ENCODE data around the gene SH3TC1. TPM values are rescaled to one million over a fixed set of nuclear protein-coding genes. Genes with fewer than 3 reads are reported as not detected.

SH3TC1 gene
- total RNA-seq, 1 donor from 2014 or later: 1.2 TPM

DNA sequence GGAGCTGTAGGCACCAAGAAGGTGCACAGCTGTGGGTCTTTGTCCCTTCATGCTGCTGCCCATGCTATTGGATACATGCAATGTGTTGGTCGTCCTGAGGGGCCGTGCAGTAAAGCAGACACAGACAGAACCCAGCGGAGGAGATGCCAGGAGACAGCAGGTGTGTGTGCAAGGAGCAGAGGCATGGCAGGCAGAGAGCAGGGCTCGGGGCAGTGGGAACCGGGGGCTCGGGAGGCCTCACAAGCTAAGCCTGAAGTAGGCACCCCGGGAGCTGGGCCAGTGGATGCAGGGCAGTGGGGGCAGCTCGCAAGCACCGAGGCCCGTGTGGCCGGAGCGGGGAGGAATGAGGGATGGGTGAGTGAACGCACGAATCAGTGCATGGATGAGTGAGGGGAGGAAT is 83.7 kb downstream of the SH3TC1 start:
- peak; percentile 87 for DNase-seq (ENCODE audit: low spot score)
- Mint-ChIP-seq H3K4me3 (ENCODE audit: unreplicated experiment) (no peak overlapping the region), H3K27ac (ENCODE audit: unreplicated experiment) (no peak overlapping the region), H3K4me1 (ENCODE audit: low read depth) (peaks cover 16% of the 10 kb centered on the region), H3K27me3 (ENCODE audit: low read depth) (peaks cover 3% of the 10 kb centered on the region), H3K36me3 (ENCODE audit: low read depth) (no peaks in the 10 kb centered on the region), H3K9me3 (ENCODE audit: low read depth) (no peaks in the 10 kb centered on the region)
- no peak for TF ChIP-seq CTCF (IDR thresholded peaks at IDR 0.05)

DNA sequence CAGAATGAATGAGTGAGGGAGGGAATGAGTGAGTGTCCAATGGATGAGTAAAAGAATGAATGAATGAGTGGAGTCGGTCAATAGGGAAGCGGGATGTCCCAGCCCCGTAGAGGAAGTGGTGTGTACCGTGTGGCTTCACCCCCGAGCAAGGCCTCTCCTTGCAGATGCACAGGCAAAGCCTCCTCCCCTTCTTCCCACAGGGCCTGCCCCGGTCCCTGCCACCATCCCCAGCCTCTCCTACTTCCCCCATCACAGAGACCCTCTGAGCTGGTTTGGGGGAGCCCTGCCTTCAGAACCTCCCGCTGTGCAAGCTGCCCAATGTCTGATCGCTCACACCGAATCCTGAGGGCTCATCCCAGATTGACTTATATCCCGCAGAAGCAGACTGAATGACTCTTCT is 84.1 kb downstream of the SH3TC1 start:
- H3K27me3 Mint-ChIP-seq (ENCODE audit: low read depth): peaks cover 3% of the 10 kb centered on the region
- TF ChIP-seq CTCF (IDR thresholded peaks at IDR 0.05): no peak
- no peak overlapping the region for H3K27ac Mint-ChIP-seq (ENCODE audit: unreplicated experiment)
- H3K4me1 Mint-ChIP-seq (ENCODE audit: low read depth): peaks cover 12% of the 10 kb centered on the region
- H3K4me3 Mint-ChIP-seq (ENCODE audit: unreplicated experiment): no peak overlapping the region
- no peak for DNase-seq (ENCODE audit: low spot score)
- H3K9me3 Mint-ChIP-seq (ENCODE audit: low read depth): no peaks in the 10 kb centered on the region
- no peaks in the 10 kb centered on the region for H3K36me3 Mint-ChIP-seq (ENCODE audit: low read depth)

DNA sequence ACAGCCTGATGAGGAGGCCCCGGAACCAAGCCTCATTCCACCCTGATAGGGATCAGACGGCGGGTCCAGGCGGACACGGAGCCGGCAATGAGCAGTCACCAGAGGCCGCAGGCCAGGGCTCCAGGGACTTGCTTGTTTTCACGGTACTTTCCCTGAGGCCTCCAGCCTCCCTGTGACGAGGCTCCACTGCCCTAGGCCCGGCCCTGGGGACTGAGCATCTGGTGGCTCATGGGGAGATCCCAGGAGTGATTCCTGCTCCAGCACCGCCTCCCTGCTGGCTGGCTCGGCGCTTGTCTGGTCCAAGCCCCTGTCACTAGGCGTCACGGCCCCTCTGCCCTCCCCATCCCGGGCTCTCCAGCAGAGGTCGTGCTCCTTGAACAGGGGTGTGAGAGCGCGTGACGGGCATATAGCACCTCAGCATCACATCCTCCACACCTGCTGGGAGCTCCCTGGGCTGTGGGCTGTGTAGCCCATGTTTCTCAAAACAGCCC is 84.6 kb downstream of the SH3TC1 start:
- peaks cover 3% of the 10 kb centered on the region for H3K27me3 Mint-ChIP-seq (ENCODE audit: low read depth)
- no peak overlapping the region for H3K4me3 Mint-ChIP-seq (ENCODE audit: unreplicated experiment)
- H3K27ac Mint-ChIP-seq (ENCODE audit: unreplicated experiment): no peak overlapping the region

GRCh38 chr4:8284391-8284790 is 85.3 kb downstream of the SH3TC1 start:
- H3K9me3 Mint-ChIP-seq (ENCODE audit: low read depth): no peaks in the 10 kb centered on the region
- no peaks in the 10 kb centered on the region for H3K36me3 Mint-ChIP-seq (ENCODE audit: low read depth)
- no peak overlapping the region for H3K4me3 Mint-ChIP-seq (ENCODE audit: unreplicated experiment)
- DNase-seq (ENCODE audit: low spot score): peak; percentile 58
- H3K27me3 Mint-ChIP-seq (ENCODE audit: low read depth): peaks cover 3% of the 10 kb centered on the region
- H3K4me1 Mint-ChIP-seq (ENCODE audit: low read depth): peaks cover under 1% of the 10 kb centered on the region
- no peak for TF ChIP-seq CTCF (IDR thresholded peaks at IDR 0.05)
- no peak overlapping the region for H3K27ac Mint-ChIP-seq (ENCODE audit: unreplicated experiment)

More for the DNA sequence above, 84.6 kb downstream of the SH3TC1 start:
- Mint-ChIP-seq H3K36me3 (ENCODE audit: low read depth) (no peaks in the 10 kb centered on the region), H3K9me3 (ENCODE audit: low read depth) (no peaks in the 10 kb centered on the region), H3K4me1 (ENCODE audit: low read depth) (peaks cover 8% of the 10 kb centered on the region)
- DNase-seq (ENCODE audit: low spot score): peak; percentile 85
- TF ChIP-seq CTCF (IDR thresholded peaks at IDR 0.05): no peak

DNA sequence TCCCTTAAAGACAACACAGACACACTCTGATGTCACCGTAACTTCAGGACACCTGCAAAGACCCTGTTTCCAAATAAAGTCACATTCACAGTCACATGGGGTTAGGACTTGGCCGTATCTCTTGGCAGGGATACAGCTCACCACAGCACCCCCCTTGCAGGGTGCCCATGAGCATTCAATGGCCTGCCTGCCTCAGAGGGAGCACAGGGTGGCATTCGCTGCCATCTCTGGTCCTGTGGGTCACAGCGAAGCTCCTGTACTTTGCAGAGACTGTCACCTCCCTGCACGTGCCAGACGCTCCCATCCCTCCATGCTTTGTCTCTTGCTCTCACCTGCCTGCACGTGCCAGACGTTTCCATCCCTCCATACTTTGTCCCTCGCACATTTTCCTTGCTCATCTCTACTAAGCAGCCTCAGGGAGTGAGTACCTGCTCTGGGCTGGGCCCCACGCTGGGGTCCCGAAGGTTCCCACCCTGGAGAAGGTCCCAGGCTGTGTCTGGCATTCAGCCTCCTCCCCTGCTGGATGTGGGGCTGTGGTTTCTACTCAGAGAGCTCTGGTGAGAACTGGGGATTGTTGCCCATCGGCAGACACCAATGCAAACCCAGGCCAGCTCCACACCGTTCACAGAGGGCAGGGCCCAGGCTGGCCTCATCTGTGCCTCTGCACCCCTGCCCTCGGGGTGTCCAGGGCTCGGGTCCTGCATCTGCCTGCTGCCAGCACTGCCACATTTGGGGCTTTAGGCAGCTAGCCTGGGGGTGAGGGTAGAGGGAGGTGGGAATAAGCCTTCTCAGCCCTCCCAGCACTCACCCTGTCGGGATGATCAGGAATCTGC is 86.3 kb downstream of the SH3TC1 start:
- no peaks in the 10 kb centered on the region for H3K9me3 Mint-ChIP-seq (ENCODE audit: low read depth)
- no peak overlapping the region for H3K4me3 Mint-ChIP-seq (ENCODE audit: unreplicated experiment)
- H3K27ac Mint-ChIP-seq (ENCODE audit: unreplicated experiment): no peak overlapping the region
- no peaks in the 10 kb centered on the region for H3K4me1 Mint-ChIP-seq (ENCODE audit: low read depth)
- TF ChIP-seq CTCF (IDR thresholded peaks at IDR 0.05): no peak
- peaks cover 3% of the 10 kb centered on the region for H3K27me3 Mint-ChIP-seq (ENCODE audit: low read depth)
- DNase-seq (ENCODE audit: low spot score): peak; percentile 76
- no peaks in the 10 kb centered on the region for H3K36me3 Mint-ChIP-seq (ENCODE audit: low read depth)

All from chondrocyte (in vitro differentiated cells).